Measurements from ENCODE around the gene TIPARP.

- TF ChIP-seq CTCF (IDR thresholded peaks at IDR 0.05) = no peak
- no peak for TF ChIP-seq POLR2AphosphoS5 (IDR thresholded peaks at IDR 0.05)
These were observed 6.2 kb upstream of the TIPARP start for GRCh38 chr3:156668073-156668763.

All from sigmoid colon (tissue), 4 donors.